NCI-H526 (cell line): ENCODE data around the gene ALDOA.
A peak's percentile ranks its signal among the peaks of the same experiment; 100 is the strongest.

Experiments used
- DNase-seq, 2 experiments: peaks; one replicate each; lab custom pipeline; 2025; lab: John Stamatoyannopoulos, UW

The ALDOA gene

DNA sequence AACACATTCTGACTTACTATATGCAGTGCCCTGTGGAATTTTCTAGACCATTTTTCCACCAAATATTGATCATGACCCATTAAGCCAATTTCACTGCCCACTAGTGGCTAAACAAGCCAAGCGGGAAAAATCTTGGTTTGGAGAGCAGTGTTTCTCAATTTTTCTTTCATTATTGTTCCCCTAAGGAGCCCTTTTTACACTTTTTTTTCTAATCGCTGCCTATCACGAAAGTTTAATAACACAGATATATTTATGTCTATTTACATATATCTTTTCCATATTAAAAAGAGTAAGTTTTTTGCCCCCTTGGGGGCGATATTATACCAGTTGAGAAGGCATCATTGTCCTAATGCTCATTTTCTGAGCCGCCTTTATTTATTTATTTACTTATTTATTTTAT, 23.7 kb upstream of the ALDOA start:
- DNase-seq, result peak in 1 of 2 experiments; percentile 36

DNA sequence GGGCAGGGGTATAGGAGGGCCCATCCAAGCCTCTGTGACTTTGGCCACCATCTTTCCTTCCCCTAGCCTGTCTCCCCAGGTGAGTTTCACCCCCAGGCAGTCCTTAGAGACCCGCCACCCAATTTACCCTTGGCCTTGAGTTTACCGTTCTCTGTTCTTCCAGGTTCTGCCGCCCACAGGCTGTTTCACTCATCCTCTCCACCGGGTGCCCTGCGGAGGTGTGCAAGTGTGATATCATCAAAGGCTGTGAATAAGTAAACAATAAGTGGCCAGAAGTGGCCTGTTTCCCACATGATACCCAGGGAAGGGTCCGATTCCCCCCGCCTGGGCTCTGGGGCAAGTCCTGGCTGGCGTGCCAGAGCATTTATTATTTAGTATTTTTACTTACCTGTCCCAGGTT, 19.4 kb upstream of the ALDOA start:
- DNase-seq, result no peak

DNA sequence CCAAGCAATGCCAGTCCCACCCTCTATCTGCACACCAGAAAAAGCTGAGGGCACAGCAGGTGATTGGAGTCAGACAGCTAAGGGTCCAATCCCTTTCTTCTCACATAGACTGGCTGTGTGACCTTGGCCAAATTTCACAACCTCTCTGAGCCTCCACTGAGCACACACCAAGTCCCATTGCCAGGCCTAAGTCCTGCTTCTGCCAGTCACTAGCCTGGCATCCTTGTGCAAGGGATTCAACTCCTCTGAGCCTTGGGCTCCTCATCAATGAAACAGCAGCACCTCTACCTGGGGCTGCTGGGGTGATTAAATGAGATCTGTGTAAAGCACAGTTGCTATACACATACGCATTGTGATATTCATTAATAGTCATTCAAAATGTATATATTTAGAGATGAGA, 19.0 kb upstream of the ALDOA start:
- DNase-seq, result no peak

DNA sequence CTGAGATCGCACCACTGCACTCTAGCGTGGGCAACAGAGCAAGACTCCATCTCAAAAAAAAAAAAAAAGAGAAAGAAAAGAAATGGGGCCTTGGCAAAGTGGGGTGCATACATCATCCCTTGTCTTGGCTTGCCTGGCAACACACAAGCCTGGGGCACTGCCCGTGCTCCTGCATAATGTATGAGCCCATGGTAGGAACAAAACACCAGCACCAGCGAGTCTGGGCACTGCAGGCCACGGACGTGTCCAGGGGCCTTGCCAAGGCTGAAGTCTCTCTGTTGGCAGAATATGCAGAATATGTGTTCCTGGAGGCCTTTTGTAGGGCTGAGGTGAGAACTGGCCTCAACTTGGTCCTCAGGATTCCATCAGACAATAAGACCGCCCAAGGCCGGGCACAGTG, 15.7 kb upstream of the ALDOA start:
- DNase-seq, result no peak

DNA sequence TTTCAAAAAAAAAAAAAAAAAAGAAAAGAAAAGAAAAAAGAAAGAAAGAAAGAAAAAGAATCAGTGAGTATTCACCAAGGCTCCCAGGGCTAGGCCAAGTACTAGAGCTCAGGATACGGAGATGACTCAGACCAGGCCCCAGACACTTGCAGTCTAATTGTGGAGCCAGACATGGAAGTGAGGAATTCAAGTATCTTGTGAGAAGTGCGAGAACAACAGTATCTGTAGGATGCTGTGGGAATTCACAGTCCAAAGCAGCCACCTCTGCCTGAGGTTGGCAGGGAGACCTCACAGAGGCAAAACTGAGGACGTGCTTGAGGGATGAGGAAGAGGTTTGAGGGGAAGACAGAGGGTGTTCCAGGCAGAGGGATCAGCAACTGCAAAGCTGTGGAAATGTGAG, 14.0 kb upstream of the ALDOA start:
- no peak for DNase-seq

DNA sequence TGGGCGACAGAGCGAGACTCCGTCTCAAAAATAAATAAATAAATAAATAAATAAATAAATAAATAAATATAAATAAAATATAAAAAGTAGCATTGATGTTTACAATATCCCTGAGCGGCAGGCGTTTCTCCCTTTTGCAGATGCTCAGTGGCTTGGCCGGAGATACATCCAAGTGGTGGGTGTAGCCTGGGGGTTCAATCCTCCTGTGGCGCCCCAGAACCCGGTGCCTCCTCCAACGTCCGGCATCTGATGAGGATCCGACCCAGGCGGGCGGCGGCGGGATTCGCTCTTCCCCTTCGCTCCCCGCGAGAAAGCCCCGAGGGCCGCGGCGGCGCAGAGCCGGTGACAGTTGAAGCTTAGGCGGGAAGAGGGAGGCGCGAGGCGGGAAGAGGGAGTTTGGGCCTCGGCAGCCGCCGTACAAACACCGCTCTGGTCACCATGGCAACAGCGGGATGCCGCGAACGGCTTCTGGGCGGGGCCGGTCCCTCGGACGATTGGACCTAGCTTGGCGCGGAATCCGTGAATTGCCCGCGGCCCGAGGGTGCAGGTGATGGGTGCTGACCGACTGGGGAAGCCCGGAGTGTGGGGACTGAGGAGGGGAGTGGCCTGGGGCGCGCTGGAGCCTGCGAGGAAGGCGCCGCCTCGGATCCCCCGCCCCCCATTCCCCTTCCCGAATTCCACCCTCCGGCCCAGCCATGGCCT, 12.7 kb upstream of the ALDOA start:
- peak; percentile 75 to 96 for DNase-seq

DNA sequence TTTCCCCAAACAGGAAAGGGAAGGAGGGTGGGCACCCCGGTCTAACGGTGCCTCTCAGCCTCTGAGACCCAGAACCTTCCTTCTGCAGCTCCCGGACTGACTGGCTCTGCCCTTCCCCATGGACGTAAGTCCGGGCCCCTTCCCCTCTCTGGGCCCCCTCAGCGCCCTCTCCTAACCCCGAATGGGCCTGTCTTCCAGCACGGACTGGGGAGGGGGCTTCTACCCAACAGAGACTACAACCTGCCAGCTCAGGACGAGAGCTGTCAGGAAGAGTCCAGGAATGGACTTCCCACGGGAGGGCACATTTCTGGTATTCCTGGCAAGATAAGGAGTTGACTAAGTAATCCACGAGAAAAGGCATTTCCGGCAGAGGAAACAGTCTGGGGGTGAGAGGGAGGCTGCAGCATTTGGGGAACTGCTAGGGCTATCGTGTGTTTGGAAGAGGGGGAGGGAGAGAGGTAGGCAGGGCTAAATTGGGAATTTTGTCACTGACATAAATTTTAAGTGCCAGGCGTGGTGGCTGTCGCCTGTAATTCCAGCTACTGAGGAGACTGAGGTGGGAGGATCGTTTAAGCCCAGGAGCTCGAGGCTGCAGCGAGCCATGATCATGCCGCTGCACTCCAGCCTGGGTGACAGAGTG, 12.1 kb upstream of the ALDOA start:
- peak in 1 of 2 experiments; percentile 33 for DNase-seq

DNA sequence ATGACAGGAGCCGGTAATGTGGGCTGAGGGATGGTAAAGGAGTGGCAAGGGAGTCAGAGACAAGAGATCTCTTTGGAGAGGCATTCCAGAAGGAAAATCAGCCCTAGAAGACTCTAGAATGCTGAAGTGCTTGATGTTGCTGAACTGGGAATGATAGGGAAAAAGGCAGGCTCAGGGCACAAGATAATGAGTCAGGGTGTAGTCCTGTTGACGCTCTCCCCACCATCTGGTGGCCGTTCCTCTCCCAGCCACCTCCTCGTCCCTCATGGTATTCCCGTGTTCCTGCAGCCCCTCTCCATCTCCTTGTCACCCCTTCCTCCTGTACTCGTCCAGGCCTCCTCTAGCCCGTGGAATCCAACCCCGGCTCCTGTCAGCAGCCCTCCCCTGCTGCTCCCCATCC, 11.1 kb upstream of the ALDOA start:
- DNase-seq, result no peak

DNA sequence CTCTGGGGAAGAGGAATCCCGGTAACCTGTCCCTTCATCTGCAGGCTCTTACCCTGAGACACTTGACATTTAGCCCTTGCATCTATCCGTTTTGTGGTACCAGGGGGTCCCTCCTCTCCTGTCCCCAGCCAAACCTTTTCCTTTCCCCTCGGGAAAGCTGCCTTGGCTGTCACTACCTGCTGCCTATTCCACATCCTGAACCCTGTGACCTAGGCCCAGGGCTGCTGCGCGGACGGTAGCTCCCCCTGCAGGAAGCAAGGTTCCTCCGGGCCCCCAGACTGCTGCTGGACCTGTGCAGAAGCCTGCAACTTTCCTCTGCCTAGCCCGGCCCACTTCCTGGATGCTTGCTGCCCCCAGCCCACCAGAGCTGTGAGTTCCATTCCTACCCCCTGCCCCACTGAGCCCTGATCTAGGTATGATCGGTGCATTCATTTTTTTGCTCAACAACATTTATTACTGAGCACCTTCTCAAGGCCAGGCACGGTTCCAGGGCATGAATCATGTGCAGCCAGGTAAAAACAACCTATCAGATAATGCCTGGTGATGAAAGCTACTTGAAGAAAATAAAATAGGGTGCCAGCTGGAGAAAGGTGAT, 10.5 kb upstream of the ALDOA start:
- DNase-seq, result peak in 1 of 2 experiments; percentile 79

DNA sequence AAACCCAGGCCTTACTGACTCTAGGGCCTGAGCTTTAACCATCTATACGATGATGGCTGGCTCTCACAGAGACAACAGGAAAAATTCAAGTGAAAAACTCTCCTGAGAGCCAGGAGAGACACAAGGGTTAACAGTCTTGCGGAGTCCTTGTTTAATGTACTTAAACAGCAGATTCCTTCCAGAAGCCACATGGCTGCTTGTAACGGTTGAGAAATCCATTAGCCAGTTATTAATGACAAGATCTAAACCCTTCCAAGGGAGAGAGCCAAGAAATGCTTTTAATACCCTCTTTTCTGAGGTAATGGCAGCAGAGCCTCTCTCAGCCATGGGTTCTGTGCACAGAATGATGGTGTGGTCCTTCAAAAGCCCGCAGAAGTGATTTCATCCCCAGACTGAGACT, 5.2 kb upstream of the ALDOA start:
- no peak for DNase-seq

DNA sequence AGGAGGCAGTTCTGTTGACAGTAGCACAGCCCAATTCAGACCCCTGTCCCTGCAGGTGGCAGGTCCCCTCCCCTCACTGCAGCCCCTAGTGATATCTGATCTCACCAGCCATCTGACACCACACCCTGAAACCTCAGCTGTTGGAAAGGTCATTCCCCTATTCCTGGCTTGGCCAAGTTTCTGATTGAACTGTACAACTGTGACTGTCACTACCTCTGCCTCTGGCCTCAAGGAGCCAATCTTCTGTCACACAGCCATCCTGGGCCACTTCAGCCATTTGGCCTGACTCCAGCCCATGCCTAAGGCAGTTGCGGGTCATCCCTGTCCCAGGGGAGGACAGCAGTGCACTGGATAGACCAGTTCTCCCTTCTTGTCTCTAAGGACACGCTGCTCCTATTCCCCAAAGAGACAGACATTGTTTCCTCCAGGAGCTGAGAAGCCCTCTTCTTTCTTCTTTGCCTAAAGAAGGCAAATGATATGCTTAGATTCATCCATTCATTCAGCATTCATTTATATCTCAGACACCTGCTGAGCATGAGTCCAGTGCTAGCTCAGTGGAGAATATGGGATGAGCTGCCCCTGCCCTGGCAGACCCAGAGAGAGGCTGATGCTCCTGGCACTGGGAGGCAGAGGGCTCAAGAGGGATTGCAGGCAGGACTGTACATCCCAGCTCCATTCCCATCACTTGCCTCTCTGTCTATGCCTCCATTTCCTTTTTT, 4.6 kb upstream of the ALDOA start:
- peak; percentile 20 to 57 for DNase-seq

DNA sequence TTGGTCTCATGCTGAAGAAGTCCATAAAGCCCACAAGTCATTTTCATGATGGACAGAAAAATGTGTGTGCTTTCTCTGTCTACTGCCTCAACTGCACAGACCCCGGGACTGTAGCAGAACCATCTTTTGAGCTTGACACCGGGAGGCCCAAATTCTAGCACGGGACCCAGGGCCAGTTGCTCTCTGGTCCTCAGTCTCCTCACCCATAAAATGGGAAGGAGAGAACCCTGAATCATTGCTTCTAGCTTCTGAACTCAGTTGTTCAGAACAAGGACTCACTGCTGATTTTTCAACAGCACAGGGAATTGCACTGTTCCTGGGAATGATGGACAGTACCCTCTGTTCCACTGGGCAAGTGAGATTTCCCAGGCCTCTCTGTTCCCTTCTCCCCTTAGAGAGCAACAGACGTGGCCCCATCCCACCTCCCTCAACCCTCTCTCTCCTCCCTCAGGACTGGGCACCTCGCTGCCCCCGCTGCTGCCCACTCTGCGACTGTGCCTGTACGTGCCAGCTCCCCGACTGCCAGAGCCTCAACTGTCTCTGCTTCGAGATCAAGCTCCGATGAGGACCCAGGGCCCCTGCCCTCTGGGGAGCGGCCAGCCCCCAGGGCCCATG, 2.2 kb upstream of the ALDOA start:
- DNase-seq, result no peak

DNA sequence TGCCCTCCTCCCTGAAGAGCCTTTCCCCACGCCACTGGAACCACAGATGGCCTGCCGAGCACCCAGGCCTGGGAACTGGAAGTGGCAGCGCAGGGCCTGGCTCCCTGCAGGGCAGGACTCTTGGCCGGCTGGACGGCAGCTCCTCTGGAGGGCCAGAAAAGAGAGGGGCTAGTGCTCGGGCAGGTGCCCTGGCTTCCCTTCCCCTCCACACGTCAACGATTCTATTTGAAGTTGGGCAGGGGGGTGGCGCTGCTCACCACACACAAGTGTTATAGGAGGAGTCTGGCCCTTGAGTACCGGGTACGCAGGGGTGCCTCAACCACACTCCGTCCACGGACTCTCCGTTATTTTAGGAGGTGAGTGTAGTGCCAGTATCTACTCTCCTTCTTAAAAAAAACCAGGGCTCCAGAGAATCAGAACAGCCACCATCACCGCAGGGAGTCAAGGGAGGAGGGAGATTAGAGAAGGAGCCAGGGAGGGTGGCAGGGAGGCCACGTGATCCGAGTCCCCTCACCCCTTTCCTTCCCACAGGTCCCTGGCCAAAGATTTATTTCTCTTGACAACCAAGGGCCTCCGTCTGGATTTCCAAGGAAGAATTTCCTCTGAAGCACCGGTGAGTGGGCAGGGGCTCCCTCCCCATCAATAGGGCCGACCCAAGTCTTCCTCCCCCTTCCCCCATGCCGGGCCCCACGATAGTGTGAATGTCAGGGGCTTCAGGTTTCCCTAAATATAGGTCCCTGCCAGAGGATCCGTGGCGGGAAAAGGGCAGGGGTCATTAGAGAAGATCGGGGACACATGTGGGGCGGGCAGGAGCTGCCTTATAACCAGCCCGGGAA, 1.4 kb upstream of the ALDOA start:
- peak in 1 of 2 experiments; percentile 43 for DNase-seq

DNA sequence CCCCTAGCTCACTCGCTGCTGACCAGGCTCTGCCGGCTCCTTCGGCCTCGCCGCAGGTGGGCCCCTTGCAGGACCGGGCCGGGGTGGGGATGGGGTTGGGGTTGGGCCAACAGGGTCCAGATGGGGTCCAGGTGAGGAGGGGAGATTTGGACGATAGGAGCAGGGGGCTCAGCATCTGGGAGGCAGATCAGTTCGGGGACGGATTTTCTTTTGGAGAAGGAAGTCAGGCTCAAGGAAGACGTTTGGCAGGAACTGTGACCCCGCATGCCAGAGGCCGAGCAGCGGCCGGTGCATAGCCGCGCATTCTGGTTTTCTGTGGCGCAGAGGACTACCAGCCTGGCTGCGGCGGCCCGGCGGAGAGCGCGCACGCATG, 845 bp upstream of the ALDOA start:
- DNase-seq, result no peak

DNA sequence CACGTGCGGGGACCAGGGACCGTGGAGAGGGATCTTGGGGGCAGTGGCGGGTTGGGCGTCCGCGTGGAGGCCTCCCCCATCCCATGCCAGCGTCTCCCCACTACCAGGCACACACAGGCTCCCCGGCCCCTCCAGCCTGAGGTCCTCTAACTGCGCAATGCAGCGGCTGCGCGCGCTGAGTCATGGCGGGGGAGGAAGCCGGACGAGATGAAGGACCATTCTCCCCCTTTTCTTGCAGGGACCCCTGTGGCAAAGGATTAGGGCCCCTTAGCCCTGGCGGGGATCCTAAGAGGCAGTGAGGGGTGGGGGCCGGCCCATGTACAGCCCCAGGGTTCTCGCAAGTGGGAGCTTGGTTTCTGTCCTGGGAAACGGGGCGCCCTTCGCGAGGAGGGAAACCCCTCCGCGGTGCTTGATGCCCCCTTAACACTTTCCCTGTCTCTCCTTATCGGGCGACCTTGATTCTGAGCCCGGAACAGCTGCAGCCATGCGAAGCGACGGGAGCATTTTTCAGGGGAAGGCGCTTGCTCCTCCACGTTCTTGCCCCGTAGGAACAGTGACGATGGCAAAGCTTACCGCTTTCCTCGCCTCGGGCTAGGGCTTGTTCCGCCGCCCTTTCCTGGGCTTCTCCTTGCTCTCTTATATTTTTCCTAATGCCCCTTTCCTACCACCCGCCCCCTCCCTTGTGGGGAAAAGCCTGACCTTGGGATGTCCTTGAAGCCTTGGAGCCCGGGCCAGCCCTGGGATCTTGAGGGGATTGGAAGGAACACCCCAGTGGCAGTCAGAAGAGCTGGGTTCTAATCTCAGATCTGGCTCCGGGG, 592 bp downstream of the ALDOA start:
- DNase-seq, result peak in 1 of 2 experiments; percentile 39

DNA sequence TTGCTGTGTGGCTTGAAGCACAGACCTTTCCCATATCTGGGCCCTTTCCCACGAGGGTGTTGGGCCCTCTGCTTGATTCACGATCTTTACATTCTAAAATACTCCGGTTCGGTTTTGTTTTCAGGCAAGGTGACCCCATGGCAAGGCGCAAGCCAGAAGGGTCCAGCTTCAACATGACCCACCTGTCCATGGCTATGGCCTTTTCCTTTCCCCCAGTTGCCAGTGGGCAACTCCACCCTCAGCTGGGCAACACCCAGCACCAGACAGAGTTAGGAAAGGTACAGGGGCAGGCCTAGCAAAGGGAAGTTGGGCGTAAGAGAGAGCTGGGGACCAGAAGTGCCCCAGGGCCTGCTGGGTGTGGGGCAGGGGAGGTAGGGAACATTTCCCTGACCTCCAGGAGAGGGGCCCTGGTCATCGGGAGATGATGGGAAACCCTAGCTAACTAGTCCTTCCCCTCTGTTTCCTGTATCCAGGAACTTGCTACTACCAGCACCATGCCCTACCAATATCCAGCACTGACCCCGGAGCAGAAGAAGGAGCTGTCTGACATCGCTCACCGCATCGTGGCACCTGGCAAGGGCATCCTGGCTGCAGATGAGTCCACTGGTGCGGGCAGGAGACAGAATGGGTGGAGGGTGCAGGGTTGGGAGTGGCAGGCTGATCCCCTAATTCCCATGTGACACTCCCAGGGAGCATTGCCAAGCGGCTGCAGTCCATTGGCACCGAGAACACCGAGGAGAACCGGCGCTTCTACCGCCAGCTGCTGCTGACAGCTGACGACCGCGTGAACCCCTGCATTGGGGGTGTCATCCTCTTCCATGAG, 1.4 kb downstream of the ALDOA start:
- no peak for DNase-seq

DNA sequence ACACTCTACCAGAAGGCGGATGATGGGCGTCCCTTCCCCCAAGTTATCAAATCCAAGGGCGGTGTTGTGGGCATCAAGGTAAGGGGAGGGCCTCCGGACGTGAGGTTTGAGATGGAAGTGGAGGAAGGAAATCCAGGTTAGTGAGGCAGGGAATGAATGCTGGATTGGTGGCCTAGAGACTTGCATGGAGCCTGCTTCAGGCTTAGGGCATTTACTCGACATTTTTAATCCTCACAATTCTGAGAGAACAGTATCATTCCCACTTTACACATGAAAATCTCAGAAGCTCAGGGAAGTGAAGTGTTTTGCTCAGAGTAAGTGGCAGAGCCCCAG, 2.0 kb downstream of the ALDOA start:
- no peak for DNase-seq

DNA sequence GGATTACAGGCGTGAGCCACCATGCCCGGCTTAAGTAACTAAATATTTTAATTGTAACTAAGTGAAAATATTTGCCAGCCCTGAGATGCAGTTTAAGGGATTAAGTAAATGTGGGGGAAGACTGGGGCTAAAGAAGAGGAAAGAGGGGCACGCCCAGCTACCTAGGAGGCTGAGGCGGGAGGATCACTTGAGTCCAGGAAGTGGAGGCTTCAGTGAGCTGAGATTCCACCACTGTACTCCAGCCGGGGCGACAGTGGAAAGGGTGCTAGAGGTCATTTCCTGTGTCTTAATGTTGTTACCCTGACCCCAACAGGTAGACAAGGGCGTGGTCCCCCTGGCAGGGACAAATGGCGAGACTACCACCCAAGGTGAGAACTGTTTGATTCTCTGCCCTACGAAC, 2.8 kb downstream of the ALDOA start:
- no peak for DNase-seq

DNA sequence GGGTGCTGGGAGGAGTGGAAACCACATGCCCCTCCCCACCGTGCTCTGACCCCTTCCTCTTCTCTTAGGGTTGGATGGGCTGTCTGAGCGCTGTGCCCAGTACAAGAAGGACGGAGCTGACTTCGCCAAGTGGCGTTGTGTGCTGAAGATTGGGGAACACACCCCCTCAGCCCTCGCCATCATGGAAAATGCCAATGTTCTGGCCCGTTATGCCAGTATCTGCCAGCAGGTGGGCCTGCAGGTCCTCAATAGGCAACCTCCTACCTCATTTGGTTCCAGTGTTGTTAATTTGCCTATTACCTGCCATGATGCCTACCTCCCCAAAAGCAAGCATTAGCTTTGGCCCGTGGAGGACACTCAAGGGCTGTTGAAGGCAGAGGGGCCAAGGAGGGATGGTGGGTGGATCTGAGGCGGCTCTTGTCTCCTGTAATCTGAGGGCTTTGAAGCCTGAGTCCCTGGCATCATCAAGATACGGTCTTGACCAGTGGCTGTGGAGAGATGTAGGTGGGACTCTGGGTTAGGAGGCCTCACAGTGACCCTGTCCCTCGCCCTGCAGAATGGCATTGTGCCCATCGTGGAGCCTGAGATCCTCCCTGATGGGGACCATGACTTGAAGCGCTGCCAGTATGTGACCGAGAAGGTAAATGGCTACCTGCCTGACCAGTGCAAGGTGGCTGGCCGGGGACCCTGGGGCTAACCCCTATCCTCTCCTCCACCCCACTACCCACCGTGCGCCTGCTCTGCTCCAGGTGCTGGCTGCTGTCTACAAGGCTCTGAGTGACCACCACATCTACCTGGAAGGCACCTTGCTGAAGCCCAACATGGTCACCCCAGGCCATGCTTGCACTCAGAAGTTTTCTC, 3.4 kb downstream of the ALDOA start:
- peak; percentile 42 to 80 for DNase-seq
